Endothelial cell of hepatic sinusoid (primary cell): ENCODE measurements around the gene EBF4.
"Not testable (repeated sequence)": the region's sequence is repeated elsewhere in the genome, so short reads cannot be mapped to it uniquely, and the experiment has no call there.

ENCODE experiments used
- in situ Hi-C: cut with HindIII; loops from 2 replicates; pipeline ENCODE4 v1.10.0; 2017; ENCODE audit warnings: low sequenced_read_pairs

EBF4 gene

GRCh38 chr20:2671977-2672376, 20.6 kb upstream of the EBF4 start:
- in situ Hi-C loops, result no loop called here

- in situ Hi-C loops, result no loop called here
These were observed 20.1 kb upstream of the EBF4 start for GRCh38 chr20:2672446-2672845.

- in situ Hi-C loops, result no loop called here
These were observed 19.1 kb upstream of the EBF4 start for GRCh38 chr20:2673453-2673852.

- in situ Hi-C loops, result no loop called here
These were observed 12.5 kb upstream of the EBF4 start for GRCh38 chr20:2680046-2680445.

GRCh38 chr20:2682040-2682439, 10.5 kb upstream of the EBF4 start:
- in situ Hi-C loops, result not testable (repeated sequence)

- in situ Hi-C loops, result not testable (repeated sequence)
These were observed 7.8 kb upstream of the EBF4 start for GRCh38 chr20:2684817-2685216.

GRCh38 chr20:2687514-2687913, 5.1 kb upstream of the EBF4 start:
- in situ Hi-C loops, result no loop called here

- in situ Hi-C loops, result no loop called here
These were observed 4.5 kb upstream of the EBF4 start for GRCh38 chr20:2688041-2688591.

- in situ Hi-C loops, result no loop called here
These were observed 2.4 kb upstream of the EBF4 start for GRCh38 chr20:2690213-2690612.

- in situ Hi-C loops, result no loop called here
These were observed 1.9 kb upstream of the EBF4 start for GRCh38 chr20:2690718-2691117.

GRCh38 chr20:2691127-2691526, 1.5 kb upstream of the EBF4 start:
- in situ Hi-C loops, result no loop called here

- in situ Hi-C loops, result no loop called here
These were observed 931 bp upstream of the EBF4 start for GRCh38 chr20:2691663-2692035.

GRCh38 chr20:2692886-2693285, 306 bp downstream of the EBF4 start:
- in situ Hi-C loops, result no loop called here

GRCh38 chr20:2693286-2694007, 867 bp downstream of the EBF4 start:
- in situ Hi-C loops, result no loop called here

- in situ Hi-C loops, result no loop called here
These were observed 1.5 kb downstream of the EBF4 start for GRCh38 chr20:2694008-2694471.

- in situ Hi-C loops, result no loop called here
These were observed 1.9 kb downstream of the EBF4 start for GRCh38 chr20:2694519-2694918.

GRCh38 chr20:2695206-2695983, 2.8 kb downstream of the EBF4 start:
- in situ Hi-C loops, result no loop called here

- in situ Hi-C loops, result not testable (repeated sequence)
These were observed 3.5 kb downstream of the EBF4 start for GRCh38 chr20:2695984-2696525.

GRCh38 chr20:2696646-2697045, 4.1 kb downstream of the EBF4 start:
- in situ Hi-C loops, result no loop called here

- in situ Hi-C loops, result no loop called here
These were observed 5.2 kb downstream of the EBF4 start for GRCh38 chr20:2697768-2698167.

GRCh38 chr20:2698186-2698817, 5.7 kb downstream of the EBF4 start:
- in situ Hi-C loops, result no loop called here
